Ramos (cell line): Measurements from ENCODE around the gene CHRNE.
"Not testable (repeated sequence)": the region's sequence is repeated elsewhere in the genome, so short reads cannot be mapped to it uniquely, and the experiment has no call there.

Experiments used
- in situ Hi-C: fragments of 300-500 bp; cut with MboI; formaldehyde crosslinking; loops from one replicate; pipeline ENCODE4 v1.14.3; 2022; ENCODE audit warnings: low sequenced_read_pairs; ENCODE audit not compliant: unreplicated experiment

The CHRNE gene

GRCh38 chr17:4860651-4861050 lies 42.2 kb downstream of the CHRNE start:
- in situ Hi-C loops = no loop called here

GRCh38 chr17:4859816-4860625 lies 42.9 kb downstream of the CHRNE start:
- in situ Hi-C loops = no loop called here

GRCh38 chr17:4858882-4859260 lies 44.0 kb downstream of the CHRNE start:
- in situ Hi-C loops = no loop called here

- in situ Hi-C loops = no loop called here
Measured at GRCh38 chr17:4858068-4858881, 44.6 kb downstream of the CHRNE start.

GRCh38 chr17:4857347-4857746 lies 45.6 kb downstream of the CHRNE start:
- in situ Hi-C loops = not testable (repeated sequence)

- in situ Hi-C loops = no loop called here
Measured at GRCh38 chr17:4856937-4857314, 46.0 kb downstream of the CHRNE start.

- in situ Hi-C loops = no loop called here
Measured at GRCh38 chr17:4856271-4856936, 46.5 kb downstream of the CHRNE start.

- in situ Hi-C loops = no loop called here
Measured at GRCh38 chr17:4854111-4854681, 48.7 kb downstream of the CHRNE start.

- in situ Hi-C loops = no loop called here
Measured at GRCh38 chr17:4853208-4853671, 49.7 kb downstream of the CHRNE start.

GRCh38 chr17:4852567-4853207 lies 50.2 kb downstream of the CHRNE start:
- in situ Hi-C loops = no loop called here

GRCh38 chr17:4851084-4851483 lies 51.8 kb downstream of the CHRNE start:
- in situ Hi-C loops = no loop called here

- in situ Hi-C loops = no loop called here
Measured at GRCh38 chr17:4850246-4850645, 52.7 kb downstream of the CHRNE start.

GRCh38 chr17:4849011-4849536 lies 53.8 kb downstream of the CHRNE start:
- in situ Hi-C loops = no loop called here
